Eye (tissue), 1 donor: Measurements from ENCODE around the gene PDPR.
"Not testable (repeated sequence)": the region's sequence is repeated elsewhere in the genome, so short reads cannot be mapped to it uniquely, and the experiment has no call there.

ENCODE experiments used
- DNase-seq: peaks from one replicate; pipeline ENCODE4 v3.0.0-alpha.2; 2015

Gene PDPR

GRCh38 chr16:70166688-70167087 is 52.6 kb downstream of the PDPR start:
- not testable (repeated sequence) for DNase-seq

GRCh38 chr16:70173212-70173837 is 59.2 kb downstream of the PDPR start, which contains the start of gene CLEC18C:
CLEC18C (plus strand) TSS chr16:70173787; CDS start chr16:70174279, 492 bp downstream.
- DNase-seq: not testable (repeated sequence)

- not testable (repeated sequence) for DNase-seq
These were observed 59.8 kb downstream of the PDPR start for GRCh38 chr16:70173916-70174315.

- not testable (repeated sequence) for DNase-seq
These were observed 60.3 kb downstream of the PDPR start for GRCh38 chr16:70174387-70174932.

- not testable (repeated sequence) for DNase-seq
These were observed 73.9 kb downstream of the PDPR start for GRCh38 chr16:70187858-70188607.

GRCh38 chr16:70188608-70188915 is 74.4 kb downstream of the PDPR start:
- not testable (repeated sequence) for DNase-seq

- not testable (repeated sequence) for DNase-seq
These were observed 76.4 kb downstream of the PDPR start for GRCh38 chr16:70190574-70190973.

GRCh38 chr16:70196683-70197300 is 82.7 kb downstream of the PDPR start:
- not testable (repeated sequence) for DNase-seq

- DNase-seq: not testable (repeated sequence)
These were observed 83.5 kb downstream of the PDPR start for GRCh38 chr16:70197611-70198010.

GRCh38 chr16:70198230-70198629 is 84.1 kb downstream of the PDPR start:
- not testable (repeated sequence) for DNase-seq

GRCh38 chr16:70198666-70199065 is 84.5 kb downstream of the PDPR start:
- DNase-seq: not testable (repeated sequence)

- not testable (repeated sequence) for DNase-seq
These were observed 85.0 kb downstream of the PDPR start for GRCh38 chr16:70199170-70199569.

- not testable (repeated sequence) for DNase-seq
These were observed 85.9 kb downstream of the PDPR start for GRCh38 chr16:70200063-70200462.

GRCh38 chr16:70203508-70203907 is 89.4 kb downstream of the PDPR start:
- not testable (repeated sequence) for DNase-seq

GRCh38 chr16:70204010-70204409 is 89.9 kb downstream of the PDPR start:
- not testable (repeated sequence) for DNase-seq

GRCh38 chr16:70204668-70205405 is 90.7 kb downstream of the PDPR start:
- DNase-seq: not testable (repeated sequence)

- not testable (repeated sequence) for DNase-seq
These were observed 92.2 kb downstream of the PDPR start for GRCh38 chr16:70206382-70206781.
